Psoas muscle (tissue), 8 donors: ENCODE measurements around the gene SASH1. TPM values are rescaled to one million over a fixed set of nuclear protein-coding genes. Genes with fewer than 3 reads are reported as not detected.
A peak's percentile ranks its signal among the peaks of the same experiment; 100 is the strongest.

Source experiments
- ATAC-seq, 4 donors: fragments of 200-7000 bp; cut with Tn5 transposase; one replicate each; pipeline ENCODE4 v1.9.1; 2020; ENCODE audit warnings: moderate library complexity in 3 of 4, mild to moderate bottlenecking in 2 of 4
- DNase-seq, 2 donors: peaks; one replicate each; pipeline ENCODE4 v3.0.0-alpha.2; 2020
- H3K27ac ChIP-seq: fragments of 200-600 bp; one replicate; pipeline ENCODE4 v1.8.0; 2022
- H3K27me3 ChIP-seq, 3 donors: fragments of 200-600 bp in 1 of 3; one replicate each; pipeline versions ENCODE4 v1.6.1 to v1.8.0; 2013 to 2022; ENCODE audit warnings: low read length in 2 of 3, mild to moderate bottlenecking in 2 of 3, moderate library complexity in 1 of 3; ENCODE audit not compliant: insufficient read depth in 3 of 3
- H3K36me3 ChIP-seq, 2 donors: fragments of 200-600 bp in 1 of 2; one replicate each; pipeline versions ENCODE4 v1.6.1 to v1.8.0; 2013 to 2022; ENCODE audit warnings: low read depth in 1 of 2, mild to moderate bottlenecking in 1 of 2, moderate library complexity in 1 of 2; ENCODE audit not compliant: insufficient read depth in 1 of 2
- H3K4me1 ChIP-seq: fragments of 200-600 bp; one replicate; pipeline ENCODE4 v1.8.0; 2022
- H3K4me3 ChIP-seq: fragments of 200-600 bp; one replicate; pipeline ENCODE4 v1.8.0; 2022; ENCODE audit warnings: mild to moderate bottlenecking
- H3K9me3 ChIP-seq: fragments of 200-600 bp; one replicate; pipeline ENCODE4 v1.8.0; 2022
- WGBS, 3 donors: extraction: QIAGEN DNeasy Blood & Tissue Kit; methylation state at CpG; one replicate each; pipeline versions ENCODE4 v1.1.6 to v1.1.7; 2013; 5-methylcytosine and 5-hydroxymethylcytosine counted together
- intact Hi-C, 2 donors: fragments of 100-400 bp; cut with DNase I; formaldehyde crosslinking; loops; one replicate each; pipeline versions ENCODE4 v1.11.0 to v1.14.2; 2022
- polyA plus RNA-seq, 3 donors: library from polyadenylated mRNA; stranded (reverse); fragments of 200-250 nt; gene quantifications; one replicate each; pipeline ENCODE4 v1.2.3, GENCODE V29; 2013
- total RNA-seq, 4 donors: library from RNA; stranded (reverse); fragmentation: NEBNext Ultra II Directional in 2 of 4; extraction: Animal tissue kit (Norgen Biotek cat#: 25700) in 2 of 4; gene quantifications; one replicate each; pipeline versions ENCODE4 v1.2.1 to v1.2.4, GENCODE V29; 2021 to 2023
- TF ChIP-seq, protein P1 (sequence below): fragments of 200-600 bp; IDR thresholded peaks from one replicate; pipeline ENCODE4 v1.8.0; 2022; ENCODE audit warnings: antibody characterized with exemption
- donor health status: healthy with polysubstance abuse.
- donor health status: DM: no; HTN: no; CAD: no; lungs with moderate emphysema.
- donor health status: Bipolar disorder and iron deficiency.
- donor health status: healthy.
- donor health status: DM: yes; HTN: yes; CAD: no.
- donor health status: DM: no; HTN: no; CAD: no.
- donor health status: DM: no; HTN: no; CAD: no.
- donor health status: DM: yes; HTN: yes; CAD: no.

The SASH1 gene
- total and polyA plus RNA-seq, 7 donors: 5.0 to 26.1 (median 13.0) TPM

DNA sequence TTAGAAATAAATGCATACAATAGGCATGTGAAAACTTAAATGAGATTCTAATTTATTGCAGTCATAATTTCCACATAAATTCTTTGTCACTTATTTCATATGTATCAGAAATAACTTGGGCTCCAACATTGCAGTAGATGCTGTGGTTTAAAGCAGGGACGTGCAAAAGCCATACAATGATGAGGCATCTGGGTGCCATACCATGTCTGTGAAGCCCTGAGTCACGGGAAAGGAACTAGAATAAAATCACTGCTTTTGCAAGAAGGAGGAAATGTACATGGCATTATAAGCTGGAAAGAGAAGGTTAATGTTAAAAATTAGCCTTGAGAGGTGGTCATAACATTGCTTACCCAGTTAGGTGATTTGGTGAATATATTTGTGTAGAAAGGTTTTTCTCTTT lies 180.4 kb downstream of the SASH1 start:
- Histone ChIP-seq H3K9me3 (no peaks in the 10 kb centered on the region), H3K4me1 (no peaks in the 10 kb centered on the region), H3K27ac (no peak overlapping the region), H3K27me3 (no peaks in the 10 kb centered on the region), H3K4me3 (no peak overlapping the region), H3K36me3 (peaks cover 3 to 34% of the 10 kb centered on the region in 2 donors)
- intact Hi-C loops: no loop called here
- DNase-seq: no peak
- ATAC-seq: no peak
- TF ChIP-seq, protein P1, sequence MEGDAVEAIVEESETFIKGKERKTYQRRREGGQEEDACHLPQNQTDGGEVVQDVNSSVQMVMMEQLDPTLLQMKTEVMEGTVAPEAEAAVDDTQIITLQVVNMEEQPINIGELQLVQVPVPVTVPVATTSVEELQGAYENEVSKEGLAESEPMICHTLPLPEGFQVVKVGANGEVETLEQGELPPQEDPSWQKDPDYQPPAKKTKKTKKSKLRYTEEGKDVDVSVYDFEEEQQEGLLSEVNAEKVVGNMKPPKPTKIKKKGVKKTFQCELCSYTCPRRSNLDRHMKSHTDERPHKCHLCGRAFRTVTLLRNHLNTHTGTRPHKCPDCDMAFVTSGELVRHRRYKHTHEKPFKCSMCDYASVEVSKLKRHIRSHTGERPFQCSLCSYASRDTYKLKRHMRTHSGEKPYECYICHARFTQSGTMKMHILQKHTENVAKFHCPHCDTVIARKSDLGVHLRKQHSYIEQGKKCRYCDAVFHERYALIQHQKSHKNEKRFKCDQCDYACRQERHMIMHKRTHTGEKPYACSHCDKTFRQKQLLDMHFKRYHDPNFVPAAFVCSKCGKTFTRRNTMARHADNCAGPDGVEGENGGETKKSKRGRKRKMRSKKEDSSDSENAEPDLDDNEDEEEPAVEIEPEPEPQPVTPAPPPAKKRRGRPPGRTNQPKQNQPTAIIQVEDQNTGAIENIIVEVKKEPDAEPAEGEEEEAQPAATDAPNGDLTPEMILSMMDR: no peak
- WGBS, 3 donors: 87 to 96% (median 91%) methylated on average over 2 of the region's 2 CpGs

DNA sequence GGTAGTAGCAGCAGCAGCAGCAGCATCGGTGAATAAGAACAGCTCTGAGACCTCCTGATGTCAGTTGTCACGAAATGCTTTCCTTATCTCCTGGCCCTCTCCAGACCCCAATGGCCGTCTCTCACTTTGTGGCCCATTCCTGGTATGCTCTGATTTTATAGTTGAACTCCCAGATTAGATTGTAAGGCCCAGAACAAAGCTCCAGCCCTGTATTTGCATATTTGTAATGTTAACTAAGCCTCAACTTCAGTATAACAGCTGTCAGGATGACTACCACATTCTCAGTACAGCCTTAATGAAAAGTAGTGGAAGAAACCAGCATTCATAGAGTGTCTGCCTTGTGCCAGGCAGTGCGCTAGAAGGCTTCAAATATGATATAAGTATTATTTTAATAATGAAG lies 180.9 kb downstream of the SASH1 start:
- Histone ChIP-seq H3K9me3 (no peaks in the 10 kb centered on the region), H3K27me3 (no peaks in the 10 kb centered on the region), H3K36me3 (peaks cover 3 to 40% of the 10 kb centered on the region in 2 donors), H3K4me3 (no peak overlapping the region), H3K27ac (no peak overlapping the region), H3K4me1 (no peaks in the 10 kb centered on the region)
- ATAC-seq: no peak
- TF ChIP-seq, protein P1: no peak
- no peak for DNase-seq
- intact Hi-C loops: no loop called here
- 70 to 82% (median 80%) methylated on average over 4 of the region's 4 CpGs for WGBS, 3 donors

DNA sequence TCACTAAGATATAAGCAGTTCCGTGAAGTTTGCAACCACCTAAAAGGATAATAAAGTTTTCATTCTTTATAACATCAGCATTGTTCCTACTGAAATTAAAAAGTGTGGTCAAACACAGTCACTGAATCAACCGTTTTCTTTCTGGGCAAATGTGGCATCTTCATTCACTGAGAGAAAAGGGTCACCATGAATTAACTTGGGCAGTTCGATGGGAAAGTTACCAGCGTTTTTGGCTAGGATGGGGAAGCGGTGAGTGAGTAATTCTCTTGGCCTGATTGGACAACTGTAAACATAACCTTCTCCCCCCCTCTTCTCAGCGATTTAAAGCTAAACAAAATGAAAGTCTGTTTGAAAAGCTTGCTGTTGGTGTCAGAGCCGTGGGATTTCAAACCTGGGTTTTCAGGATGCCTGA lies 181.8 kb downstream of the SASH1 start:
- no peaks in the 10 kb centered on the region for H3K4me1 ChIP-seq
- no peaks in the 10 kb centered on the region for H3K27me3 ChIP-seq
- peaks cover 3 to 40% of the 10 kb centered on the region in 2 donors for H3K36me3 ChIP-seq
- no peak overlapping the region for H3K4me3 ChIP-seq
- no peak for DNase-seq
- intact Hi-C loops: no loop called here
- H3K27ac ChIP-seq: no peak overlapping the region
- TF ChIP-seq, protein P1: no peak
- 70 to 79% (median 71%) methylated on average over 7 of the region's 7 CpGs for WGBS, 3 donors
- no peak for ATAC-seq
- no peaks in the 10 kb centered on the region for H3K9me3 ChIP-seq

DNA sequence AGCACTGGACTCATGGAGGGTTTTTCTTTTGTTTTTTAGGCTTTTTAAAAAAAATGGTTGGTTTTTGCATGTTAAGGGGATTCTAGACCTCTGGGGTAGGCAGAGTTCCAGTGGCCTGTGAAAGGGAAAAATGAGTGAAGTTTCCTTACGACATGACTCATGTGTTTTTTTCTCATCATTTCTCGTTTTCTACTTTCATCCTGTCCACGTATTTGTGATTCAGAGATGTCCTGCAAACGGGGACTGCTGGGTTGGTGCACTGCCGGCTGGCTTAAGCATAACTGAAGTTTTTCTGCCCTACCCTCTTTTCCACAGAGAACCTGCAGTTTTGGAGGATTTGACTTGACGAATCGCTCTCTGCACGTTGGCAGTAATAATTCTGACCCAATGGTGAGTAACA lies 182.3 kb downstream of the SASH1 start:
- ATAC-seq: peak in 1 of 4 donors; percentile 36
- TF ChIP-seq, protein P1: no peak
- 72 to 78% (median 76%) methylated on average over 8 of the region's 8 CpGs for WGBS, 3 donors
- H3K9me3 ChIP-seq: no peaks in the 10 kb centered on the region
- no peaks in the 10 kb centered on the region for H3K4me1 ChIP-seq
- intact Hi-C loops: no loop called here
- DNase-seq: no peak
- H3K4me3 ChIP-seq: no peak overlapping the region
- H3K27ac ChIP-seq: no peak overlapping the region
- peaks cover 3 to 35% of the 10 kb centered on the region in 2 donors for H3K36me3 ChIP-seq
- no peaks in the 10 kb centered on the region for H3K27me3 ChIP-seq

DNA sequence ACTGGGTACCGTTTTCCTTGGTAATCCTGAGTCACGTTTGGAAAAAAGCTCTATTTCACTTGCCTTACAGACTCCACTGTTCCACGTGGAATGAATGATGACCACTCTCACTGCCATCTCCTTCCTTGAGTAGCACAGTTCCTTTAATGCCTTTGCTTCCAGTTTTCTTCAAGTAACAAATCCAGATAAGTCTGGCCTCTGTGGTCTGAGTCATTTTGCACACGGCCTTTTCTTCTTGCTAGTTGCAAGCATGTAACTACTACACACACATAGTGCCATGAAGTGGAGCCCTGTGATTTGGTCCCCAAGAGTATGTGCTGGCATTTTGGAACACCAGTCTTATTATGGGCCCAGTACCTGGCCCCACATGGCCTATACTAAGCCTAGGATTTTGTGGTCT lies 182.8 kb downstream of the SASH1 start:
- no peak overlapping the region for H3K27ac ChIP-seq
- H3K27me3 ChIP-seq: no peaks in the 10 kb centered on the region
- H3K4me3 ChIP-seq: no peak overlapping the region
- DNase-seq (no peak), ATAC-seq (peak in 1 of 4 donors; percentile 11)
- H3K36me3 ChIP-seq: peaks cover 3 to 30% of the 10 kb centered on the region in 2 donors
- WGBS, 3 donors: 79 to 87% (median 80%) methylated on average over 4 of the region's 4 CpGs
- no peaks in the 10 kb centered on the region for H3K9me3 ChIP-seq
- intact Hi-C loops: no loop called here
- TF ChIP-seq, protein P1: no peak
- H3K4me1 ChIP-seq: no peaks in the 10 kb centered on the region
